ENCODE results near the gene FKBP5.

- no peak for TF ChIP-seq TAF1 (IDR thresholded peaks at IDR 0.05; ENCODE audit: borderline replicate concordance, low read depth, low read length)
- TF ChIP-seq CTCF (IDR thresholded peaks at IDR 0.05 in 2 of 3, conservative IDR thresholded peaks at IDR 0.05 in 1 of 3; ENCODE audit: control insufficient read depth in 2 of 3, extremely low read depth in 1 of 3, insufficient read depth in 1 of 3, low read depth in 3 of 3, low read length in 3 of 3), result no peak
- peak; percentile 63 for TF ChIP-seq JUNB (IDR thresholded peaks at IDR 0.05)
- TF ChIP-seq RBBP5 (conservative IDR thresholded peaks at IDR 0.05), result no peak
Measured at GRCh38 chr6:35694462-35694861, 5.7 kb upstream of the FKBP5 start.

Measured in GM12878 (cell line).